Mesenchymal stem cell (in vitro differentiated cells and primary cell): ENCODE data around the gene BET1.

Source experiments
- DNase-seq: peaks from one replicate; pipeline ENCODE4 v3.0.0-alpha.2; 2013
- H2AFZ ChIP-seq: one replicate; pipeline ENCODE4 v1.6.1; 2013; ENCODE audit warnings: low read depth, mild to moderate bottlenecking, control low read depth, inconsistent platforms, low read length, moderate library complexity
- H2AK5ac ChIP-seq: 2 replicates; pipeline ENCODE4 v1.6.1; 2013; ENCODE audit warnings: low read length, moderate library complexity, mild to moderate bottlenecking, inconsistent platforms; ENCODE audit not compliant: severe bottlenecking
- H2BK120ac ChIP-seq: one replicate; pipeline ENCODE4 v1.6.1; 2013; ENCODE audit warnings: low read depth, mild to moderate bottlenecking, inconsistent platforms, low read length, moderate library complexity
- H2BK12ac ChIP-seq, 2 experiments: one replicate each; pipeline ENCODE4 v1.6.1; 2013; ENCODE audit warnings: inconsistent platforms in 2 of 2, low read length in 2 of 2, mild to moderate bottlenecking in 2 of 2, moderate library complexity in 2 of 2, control low read depth in 1 of 2
- H2BK15ac ChIP-seq: one replicate; pipeline ENCODE4 v1.6.1; 2013; ENCODE audit warnings: mild to moderate bottlenecking, low read depth, inconsistent platforms; ENCODE audit not compliant: poor library complexity, severe bottlenecking
- H2BK5ac ChIP-seq: 2 replicates; pipeline ENCODE4 v1.6.1; 2013; ENCODE audit warnings: low read depth, mild to moderate bottlenecking, low read length, control low read depth, inconsistent platforms; ENCODE audit not compliant: poor library complexity, severe bottlenecking
- H3K14ac ChIP-seq, 2 experiments: one replicate each; pipeline ENCODE4 v1.6.1; 2013; ENCODE audit warnings: inconsistent platforms in 2 of 2, low read length in 2 of 2, control low read depth in 1 of 2, mild to moderate bottlenecking in 1 of 2, moderate library complexity in 1 of 2
- H3K18ac ChIP-seq, 2 experiments: one replicate each; pipeline ENCODE4 v1.6.1; 2013; ENCODE audit warnings: inconsistent platforms in 2 of 2, low read length in 2 of 2, control low read depth in 1 of 2, low read depth in 1 of 2, mild to moderate bottlenecking in 1 of 2
- H3K23ac ChIP-seq, 2 experiments: one replicate each; pipeline ENCODE4 v1.6.1; 2013; ENCODE audit warnings: inconsistent platforms in 2 of 2, low read length in 2 of 2, mild to moderate bottlenecking in 2 of 2, moderate library complexity in 2 of 2, control low read depth in 1 of 2
- H3K27ac ChIP-seq: 2 replicates; pipeline ENCODE4 v1.5.1; 2013; ENCODE audit warnings: mild to moderate bottlenecking, moderate library complexity, low read length, control low read depth, inconsistent platforms; ENCODE audit not compliant: poor library complexity, severe bottlenecking
- H3K27me3 ChIP-seq, 2 experiments: 2 replicates each; pipeline versions ENCODE4 v1.6.1 to v1.7.0; 2013; ENCODE audit warnings: low read length in 2 of 2, mild to moderate bottlenecking in 2 of 2, moderate library complexity in 2 of 2, control low read depth in 1 of 2, inconsistent platforms in 1 of 2; ENCODE audit not compliant: control insufficient read depth in 1 of 2, insufficient read depth in 1 of 2
- H3K36me3 ChIP-seq, 2 experiments: 2 replicates each; pipeline versions ENCODE4 v1.6.1 to v1.7.0; 2013; ENCODE audit warnings: low read length in 2 of 2, control low read depth in 1 of 2, inconsistent platforms in 1 of 2, low read depth in 1 of 2, mild to moderate bottlenecking in 1 of 2; ENCODE audit not compliant: insufficient read depth in 2 of 2, control insufficient read depth in 1 of 2
- H3K4ac ChIP-seq, 2 experiments: one replicate each; pipeline ENCODE4 v1.6.1; 2013; ENCODE audit warnings: inconsistent platforms in 2 of 2, low read length in 2 of 2, mild to moderate bottlenecking in 2 of 2, moderate library complexity in 2 of 2, control low read depth in 1 of 2, low read depth in 1 of 2
- H3K4me1 ChIP-seq: 2 replicates; pipeline ENCODE4 v1.6.1; 2013; ENCODE audit warnings: low read depth, low read length, control low read depth; ENCODE audit not compliant: control insufficient read depth, insufficient read depth
- H3K4me2 ChIP-seq: 2 replicates; pipeline ENCODE4 v1.6.1; 2013; ENCODE audit warnings: low read length, mild to moderate bottlenecking, inconsistent platforms; ENCODE audit not compliant: poor library complexity, severe bottlenecking
- H3K4me3 ChIP-seq, 2 experiments: 2 replicates each; pipeline versions ENCODE4 v1.5.1 to v1.7.0; 2013; ENCODE audit warnings: low read length in 2 of 2, mild to moderate bottlenecking in 2 of 2, control low read depth in 1 of 2, low read depth in 1 of 2; ENCODE audit not compliant: insufficient read depth in 1 of 2
- H3K79me1 ChIP-seq: replicated peaks from 2 replicates; pipeline ENCODE4 v1.6.1; 2013; ENCODE audit warnings: mild to moderate bottlenecking, control low read depth, low read length, inconsistent platforms; ENCODE audit not compliant: poor library complexity, severe bottlenecking
- H3K9ac ChIP-seq: 2 replicates; pipeline ENCODE4 v1.7.0; 2013; ENCODE audit warnings: mild to moderate bottlenecking, low read length, moderate library complexity
- H3K9me3 ChIP-seq: 2 replicates; pipeline ENCODE4 v1.7.0; 2013; ENCODE audit warnings: mild to moderate bottlenecking, low read length; ENCODE audit not compliant: control insufficient read depth
- H4K8ac ChIP-seq: one replicate; pipeline ENCODE4 v1.6.1; 2013; ENCODE audit warnings: inconsistent platforms, mild to moderate bottlenecking, low read length, moderate library complexity
- H4K91ac ChIP-seq: one replicate; pipeline ENCODE4 v1.6.1; 2013; ENCODE audit warnings: mild to moderate bottlenecking, low read length, inconsistent platforms
- WGBS: methylation state at CpG from one replicate; pipeline ENCODE4 v1.1.7; 2013; ENCODE audit warnings: mixed read lengths; 5-methylcytosine and 5-hydroxymethylcytosine counted together

Gene BET1

DNA sequence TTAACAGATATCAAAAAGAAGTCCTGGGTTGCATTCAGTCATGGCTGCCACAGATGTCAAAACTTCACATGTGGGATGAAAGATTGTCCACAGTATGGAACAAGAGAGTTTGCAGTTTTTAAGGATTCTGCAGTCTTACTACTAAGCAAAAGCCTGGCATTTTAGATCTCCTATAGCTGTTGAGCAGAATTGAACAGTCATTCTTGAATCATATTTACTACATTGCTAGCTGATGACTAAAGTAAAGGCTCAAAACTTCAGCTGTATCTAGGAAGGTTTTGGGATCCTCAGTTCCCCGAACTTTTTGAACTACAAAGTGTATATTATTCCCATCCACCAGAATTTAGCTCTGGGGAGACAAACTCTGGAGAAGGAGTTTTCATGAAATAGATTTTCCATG is 31.0 kb downstream of the BET1 start:
- DNase-seq: no peak
- H3K9ac ChIP-seq: peak overlapping the region; percentile 56
- no peak overlapping the region for H2BK120ac ChIP-seq
- H2AFZ ChIP-seq: no peak overlapping the region
- no peaks in the 10 kb centered on the region for H3K4me1 ChIP-seq
- H4K91ac ChIP-seq: no peak overlapping the region
- no peak overlapping the region for H2BK5ac ChIP-seq
- H3K27me3 ChIP-seq: no peaks in the 10 kb centered on the region
- no peaks in the 10 kb centered on the region for H3K36me3 ChIP-seq
- H3K14ac ChIP-seq: no peak overlapping the region
- H3K79me1 ChIP-seq: no peaks in the 10 kb centered on the region
- H2BK12ac ChIP-seq: no peak overlapping the region
- H4K8ac ChIP-seq: no peak overlapping the region
- H3K4ac ChIP-seq: no peak overlapping the region
- no peak overlapping the region for H3K18ac ChIP-seq
- H3K27ac ChIP-seq: no peak overlapping the region
- H2BK15ac ChIP-seq: no peak overlapping the region
- no CpG with 5 or more reads among the region's 1 CpG for WGBS
- H3K4me3 ChIP-seq: peak overlapping the region in 1 of 2 experiments; percentile 44
- no peak overlapping the region for H3K4me2 ChIP-seq
- H3K23ac ChIP-seq: no peak overlapping the region
- no peak overlapping the region for H2AK5ac ChIP-seq
- no peaks in the 10 kb centered on the region for H3K9me3 ChIP-seq

- H3K4me3 ChIP-seq: no peak overlapping the region
- no peak overlapping the region for H3K4ac ChIP-seq
- no peak for DNase-seq
- H3K4me1 ChIP-seq: no peaks in the 10 kb centered on the region
- H2BK5ac ChIP-seq: no peak overlapping the region
- no peaks in the 10 kb centered on the region for H3K36me3 ChIP-seq
- H2BK15ac ChIP-seq: no peak overlapping the region
- H3K79me1 ChIP-seq: no peaks in the 10 kb centered on the region
- no peak overlapping the region for H3K9ac ChIP-seq
- no peak overlapping the region for H2AFZ ChIP-seq
- H4K8ac ChIP-seq: no peak overlapping the region
- 94% methylated on average over 5 of the region's 6 CpGs for WGBS
- no peak overlapping the region for H2AK5ac ChIP-seq
- H3K27ac ChIP-seq: no peak overlapping the region
- no peak overlapping the region for H3K23ac ChIP-seq
- H3K18ac ChIP-seq: no peak overlapping the region
- no peaks in the 10 kb centered on the region for H3K9me3 ChIP-seq
- no peak overlapping the region for H4K91ac ChIP-seq
- H2BK120ac ChIP-seq: no peak overlapping the region
- H2BK12ac ChIP-seq: no peak overlapping the region
- no peak overlapping the region for H3K14ac ChIP-seq
- H3K27me3 ChIP-seq: no peaks in the 10 kb centered on the region
- H3K4me2 ChIP-seq: no peak overlapping the region
Observed at GRCh38 chr7:93972029-93972725, 32.0 kb downstream of the BET1 start.

- Histone ChIP-seq H3K23ac (no peak overlapping the region), H3K14ac (no peak overlapping the region), H3K9me3 (no peaks in the 10 kb centered on the region), H3K4me2 (no peak overlapping the region), H3K27me3 (no peaks in the 10 kb centered on the region), H3K36me3 (no peaks in the 10 kb centered on the region), H4K91ac (no peak overlapping the region), H3K27ac (no peak overlapping the region), H3K9ac (peak overlapping the region; percentile 22), H2BK120ac (no peak overlapping the region), H2BK15ac (no peak overlapping the region), H4K8ac (no peak overlapping the region), H3K4ac (no peak overlapping the region), H3K18ac (no peak overlapping the region), H3K79me1 (no peaks in the 10 kb centered on the region), H3K4me3 (no peak overlapping the region), H2AK5ac (no peak overlapping the region), H2BK12ac (no peak overlapping the region), H2BK5ac (no peak overlapping the region), H3K4me1 (no peaks in the 10 kb centered on the region), H2AFZ (no peak overlapping the region)
- DNase-seq: no peak
- 100% methylated on average over 1 of the region's 2 CpGs for WGBS
Observed at GRCh38 chr7:93968911-93969620, 35.1 kb downstream of the BET1 start.

DNA sequence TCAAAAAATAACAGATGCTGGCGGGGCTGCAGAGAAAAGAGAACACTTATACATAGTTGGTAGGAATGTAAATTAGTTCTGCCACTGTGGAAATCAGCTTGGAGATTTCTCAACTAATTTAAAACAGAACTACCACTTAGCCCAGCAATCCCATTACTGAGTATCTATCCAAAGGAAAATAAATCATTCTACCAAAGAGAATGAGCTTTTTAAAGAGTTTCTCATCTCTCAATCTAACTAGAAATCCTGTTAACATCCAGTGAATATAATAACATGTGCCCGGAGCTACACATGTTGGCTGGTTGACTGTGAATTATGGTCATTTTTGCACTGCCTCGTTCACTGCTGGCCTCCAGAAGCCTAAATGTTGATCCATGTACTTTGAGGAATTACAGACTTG is 39.3 kb downstream of the BET1 start:
- no peak overlapping the region for H3K4ac ChIP-seq
- no peak overlapping the region for H2AFZ ChIP-seq
- no peak for DNase-seq
- H3K36me3 ChIP-seq: no peaks in the 10 kb centered on the region
- no peak overlapping the region for H3K4me3 ChIP-seq
- no peak overlapping the region for H2AK5ac ChIP-seq
- no peak overlapping the region for H3K23ac ChIP-seq
- no peaks in the 10 kb centered on the region for H3K27me3 ChIP-seq
- no peak overlapping the region for H3K27ac ChIP-seq
- H4K91ac ChIP-seq: no peak overlapping the region
- H3K4me2 ChIP-seq: no peak overlapping the region
- H2BK120ac ChIP-seq: no peak overlapping the region
- no peak overlapping the region for H3K14ac ChIP-seq
- H3K18ac ChIP-seq: no peak overlapping the region
- no peak overlapping the region for H2BK15ac ChIP-seq
- H3K4me1 ChIP-seq: no peaks in the 10 kb centered on the region
- no peak overlapping the region for H2BK12ac ChIP-seq
- no peaks in the 10 kb centered on the region for H3K79me1 ChIP-seq
- H3K9me3 ChIP-seq: no peaks in the 10 kb centered on the region
- 69% methylated on average over 2 of the region's 3 CpGs for WGBS
- no peak overlapping the region for H3K9ac ChIP-seq
- H2BK5ac ChIP-seq: no peak overlapping the region
- H4K8ac ChIP-seq: no peak overlapping the region
